NCI-H446 (cell line): Measurements from ENCODE around the gene UROC1.
A peak's percentile ranks its signal among the peaks of the same experiment; 100 is the strongest.
"Not testable (repeated sequence)": the region's sequence is repeated elsewhere in the genome, so short reads cannot be mapped to it uniquely, and the experiment has no call there.

ENCODE experiments used
- DNase-seq, 2 experiments: peaks; one replicate each; lab custom pipeline; 2025; lab: John Stamatoyannopoulos, UW

The UROC1 gene

GRCh38 chr3:126546549-126547239, 29.1 kb upstream of the UROC1 start:
- DNase-seq: no peak

- no peak for DNase-seq
Observed at GRCh38 chr3:126546013-126546412, 28.4 kb upstream of the UROC1 start.

GRCh38 chr3:126545544-126545943, 28.0 kb upstream of the UROC1 start:
- DNase-seq: no peak

GRCh38 chr3:126544596-126545281, 27.2 kb upstream of the UROC1 start:
- DNase-seq: no peak

GRCh38 chr3:126543457-126544061, 26.0 kb upstream of the UROC1 start:
- no peak for DNase-seq

DNA sequence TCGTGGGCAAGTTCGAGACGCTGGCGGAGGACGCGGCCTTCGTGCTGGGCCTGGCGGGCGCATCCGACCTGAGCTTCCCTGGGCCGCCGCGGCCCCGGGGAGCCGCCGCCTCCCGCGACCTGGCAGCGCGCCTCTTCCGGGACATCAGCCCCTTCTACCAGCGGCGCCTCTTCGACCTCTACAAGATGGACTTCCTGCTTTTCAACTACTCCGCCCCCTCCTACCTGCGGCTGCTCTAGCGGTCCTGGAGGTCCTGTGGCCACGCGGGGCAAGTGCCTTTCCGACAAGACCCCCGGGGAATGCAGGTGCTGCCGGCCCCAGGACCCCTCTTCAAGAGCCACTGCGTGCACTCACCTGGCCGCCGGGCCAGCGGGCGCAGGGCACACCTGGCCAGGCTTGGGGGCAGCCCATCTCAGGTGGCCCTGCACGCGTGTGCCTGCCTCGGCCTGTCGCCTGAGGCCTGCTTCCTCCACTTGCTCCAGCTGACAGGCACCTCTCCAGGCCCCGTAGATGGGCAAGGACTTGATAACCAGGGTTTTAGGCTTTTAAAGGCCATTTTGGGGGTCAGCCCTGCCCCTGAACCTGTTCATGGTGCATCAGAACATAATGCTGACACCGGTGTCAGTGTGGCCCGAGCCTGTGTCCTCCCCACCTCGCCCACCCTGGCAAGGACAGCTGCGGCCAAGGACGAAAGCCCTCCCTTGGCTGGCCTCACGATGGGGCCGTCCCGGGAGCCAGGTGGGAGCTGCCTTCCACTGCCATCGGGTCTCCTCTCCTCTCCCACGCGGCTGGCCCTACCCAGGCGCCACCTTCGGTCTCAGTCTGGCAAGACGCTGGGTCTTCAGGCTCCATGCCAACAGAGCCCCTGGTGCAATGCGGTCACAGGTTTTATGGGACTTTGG, 25.0 kb upstream of the UROC1 start:
- DNase-seq: no peak

DNA sequence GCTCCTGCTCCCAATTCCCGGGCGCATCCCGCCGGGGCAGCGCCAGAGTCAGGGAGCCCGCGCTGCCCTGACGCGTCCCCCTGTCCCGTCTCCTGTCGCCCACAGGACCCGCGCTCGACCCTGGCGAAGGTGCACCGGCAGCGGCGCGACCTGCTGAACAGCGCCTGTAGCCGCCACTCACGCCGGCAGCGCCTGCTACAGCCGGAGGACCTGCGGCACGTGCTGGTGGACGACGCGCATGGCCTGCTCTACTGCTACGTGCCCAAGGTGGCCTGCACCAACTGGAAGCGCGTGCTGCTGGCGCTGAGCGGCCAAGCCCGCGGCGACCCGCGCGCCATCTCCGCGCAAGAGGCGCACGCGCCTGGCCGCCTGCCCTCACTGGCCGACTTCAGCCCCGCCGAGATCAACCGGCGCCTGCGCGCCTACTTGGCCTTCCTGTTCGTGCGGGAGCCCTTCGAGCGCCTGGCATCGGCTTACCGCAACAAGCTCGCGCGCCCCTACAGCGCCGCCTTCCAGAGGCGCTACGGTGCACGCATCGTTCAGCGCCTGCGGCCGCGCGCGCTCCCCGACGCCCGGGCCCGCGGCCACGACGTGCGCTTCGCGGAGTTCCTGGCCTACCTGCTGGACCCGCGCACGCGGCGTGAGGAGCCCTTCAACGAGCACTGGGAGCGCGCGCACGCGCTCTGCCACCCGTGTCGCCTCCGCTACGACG, 24.2 kb upstream of the UROC1 start:
- no peak for DNase-seq

- no peak for DNase-seq
Observed at GRCh38 chr3:126540951-126541627, 23.5 kb upstream of the UROC1 start.

GRCh38 chr3:126540342-126540849, 22.8 kb upstream of the UROC1 start:
- peak in 1 of 2 experiments; percentile 56 for DNase-seq

GRCh38 chr3:126539558-126540250, 22.1 kb upstream of the UROC1 start:
- no peak for DNase-seq

GRCh38 chr3:126538966-126539365, 21.4 kb upstream of the UROC1 start:
- DNase-seq: no peak

GRCh38 chr3:126538316-126538715, 20.7 kb upstream of the UROC1 start:
- no peak for DNase-seq

DNA sequence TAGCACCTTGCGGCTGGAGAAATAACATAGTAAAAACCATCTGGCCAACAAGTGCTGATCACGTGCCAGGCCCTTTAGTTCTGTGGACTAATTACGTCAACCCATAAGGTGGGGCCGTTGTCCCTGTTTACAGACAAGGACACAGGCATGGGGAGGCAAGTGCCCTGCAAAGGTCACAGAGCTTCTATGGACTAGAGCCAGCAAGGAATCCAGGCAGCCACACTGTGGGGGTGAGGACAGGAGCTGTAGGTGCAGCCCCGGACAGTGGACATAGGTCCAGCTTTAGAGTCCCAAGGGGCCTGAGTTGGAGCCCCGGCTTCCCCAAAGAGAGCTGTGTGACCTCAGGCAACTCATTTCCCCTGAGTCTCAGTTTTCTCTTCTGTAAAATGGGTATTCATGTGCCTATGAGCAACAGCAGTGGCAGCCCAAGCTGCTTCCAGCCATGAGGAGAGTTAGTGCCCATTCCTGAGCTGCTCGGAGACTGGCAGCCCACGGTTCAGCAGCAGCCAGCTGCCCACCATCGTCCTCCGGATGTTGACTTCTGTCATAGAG, 20.2 kb upstream of the UROC1 start:
- DNase-seq: no peak

DNA sequence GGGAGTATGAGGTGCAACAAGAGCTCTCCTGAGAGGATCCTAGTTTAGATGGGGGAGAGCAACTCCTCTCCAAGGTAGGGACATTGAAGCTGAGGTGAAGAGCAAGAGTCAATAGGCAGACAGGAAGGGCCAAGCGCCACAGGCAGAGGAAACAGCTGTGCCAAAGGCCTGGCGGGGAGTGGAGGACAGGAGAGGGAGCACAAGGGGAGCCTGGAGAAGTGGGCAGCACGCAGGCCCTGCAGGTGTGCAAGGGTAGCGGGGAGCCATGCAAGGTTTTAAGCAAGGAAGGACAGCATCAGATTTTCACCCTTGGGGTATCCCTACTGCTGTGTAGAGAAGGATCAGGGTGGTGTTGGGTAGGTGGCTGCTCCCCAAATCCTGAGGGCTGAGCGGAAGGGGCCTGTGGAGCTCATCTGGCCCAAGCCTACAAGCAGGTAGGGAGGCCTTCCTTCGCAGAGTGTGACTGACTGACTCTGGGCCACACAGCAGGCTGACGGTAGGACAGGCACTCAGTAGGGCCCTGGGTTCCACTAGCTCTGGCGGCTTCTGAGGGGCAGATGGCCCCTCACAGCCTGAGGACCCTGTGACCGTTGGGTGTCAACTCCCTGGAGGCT, 19.6 kb upstream of the UROC1 start:
- DNase-seq: no peak

- DNase-seq: no peak
Observed at GRCh38 chr3:126536126-126536525, 18.6 kb upstream of the UROC1 start.

DNA sequence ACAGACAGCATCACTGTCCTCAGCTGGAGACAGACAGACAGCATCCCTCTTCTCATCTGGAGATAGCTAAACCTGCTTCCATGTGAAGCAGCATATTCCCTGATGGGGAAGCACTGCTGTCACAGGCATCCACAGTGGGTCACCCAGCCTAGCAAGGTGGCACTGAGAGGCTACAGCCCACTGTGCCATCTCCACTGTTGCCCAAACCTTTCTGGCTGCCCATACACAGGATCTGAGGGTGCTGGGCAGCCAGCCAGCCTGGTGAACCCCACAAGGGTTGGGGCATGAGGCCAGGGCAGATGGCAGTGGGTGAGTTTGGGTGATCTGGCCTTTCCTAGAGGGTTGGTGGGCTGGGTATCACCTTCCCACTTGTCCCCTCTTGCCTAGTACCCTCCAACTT, 18.1 kb upstream of the UROC1 start:
- no peak for DNase-seq

DNA sequence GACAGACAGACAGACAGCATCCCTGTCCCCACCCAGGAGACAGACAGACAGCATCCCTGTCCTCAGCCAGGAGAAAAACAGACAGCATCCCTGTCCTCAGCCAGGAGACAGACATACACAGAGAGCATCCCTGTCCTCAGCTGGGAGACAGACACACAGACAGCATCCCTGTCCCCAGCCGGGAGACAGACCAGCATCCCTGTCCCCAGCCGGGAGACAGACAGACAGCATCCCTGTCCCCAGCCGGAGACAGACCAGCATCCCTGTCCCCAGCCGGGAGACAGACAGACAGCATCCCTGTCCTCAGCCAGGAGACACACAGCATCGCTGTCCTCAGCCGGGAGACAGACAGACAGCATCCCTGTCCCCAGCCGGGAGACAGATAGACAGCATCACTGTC, 17.1 kb upstream of the UROC1 start:
- not testable (repeated sequence) for DNase-seq

DNA sequence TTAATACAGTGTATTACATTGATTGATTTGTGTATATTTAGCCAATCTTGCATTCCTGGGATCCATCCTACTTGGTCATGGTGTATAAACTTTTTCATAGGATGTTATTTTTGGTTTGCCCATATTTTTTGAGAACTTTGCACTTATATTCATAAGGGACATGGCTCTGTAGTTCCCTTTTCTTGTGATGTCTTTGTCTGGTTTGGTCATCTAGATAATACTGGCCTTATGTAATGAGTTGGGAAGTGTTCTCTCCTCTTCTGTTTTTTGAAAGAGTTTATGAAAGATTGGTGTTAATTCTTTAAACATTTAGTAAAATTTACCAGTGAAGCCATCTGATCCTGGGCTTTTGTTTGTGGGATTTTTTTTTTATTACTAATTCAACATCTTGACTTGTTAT, 15.9 kb upstream of the UROC1 start:
- DNase-seq: no peak

GRCh38 chr3:126531051-126531330, 13.4 kb upstream of the UROC1 start:
- DNase-seq: no peak
